ENCODE data around the gene COL19A1.

GRCh38 chr6:70051197-70052124 lies 185.1 kb downstream of the COL19A1 start:
- TF ChIP-seq, protein P1, sequence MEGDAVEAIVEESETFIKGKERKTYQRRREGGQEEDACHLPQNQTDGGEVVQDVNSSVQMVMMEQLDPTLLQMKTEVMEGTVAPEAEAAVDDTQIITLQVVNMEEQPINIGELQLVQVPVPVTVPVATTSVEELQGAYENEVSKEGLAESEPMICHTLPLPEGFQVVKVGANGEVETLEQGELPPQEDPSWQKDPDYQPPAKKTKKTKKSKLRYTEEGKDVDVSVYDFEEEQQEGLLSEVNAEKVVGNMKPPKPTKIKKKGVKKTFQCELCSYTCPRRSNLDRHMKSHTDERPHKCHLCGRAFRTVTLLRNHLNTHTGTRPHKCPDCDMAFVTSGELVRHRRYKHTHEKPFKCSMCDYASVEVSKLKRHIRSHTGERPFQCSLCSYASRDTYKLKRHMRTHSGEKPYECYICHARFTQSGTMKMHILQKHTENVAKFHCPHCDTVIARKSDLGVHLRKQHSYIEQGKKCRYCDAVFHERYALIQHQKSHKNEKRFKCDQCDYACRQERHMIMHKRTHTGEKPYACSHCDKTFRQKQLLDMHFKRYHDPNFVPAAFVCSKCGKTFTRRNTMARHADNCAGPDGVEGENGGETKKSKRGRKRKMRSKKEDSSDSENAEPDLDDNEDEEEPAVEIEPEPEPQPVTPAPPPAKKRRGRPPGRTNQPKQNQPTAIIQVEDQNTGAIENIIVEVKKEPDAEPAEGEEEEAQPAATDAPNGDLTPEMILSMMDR (IDR thresholded peaks at IDR 0.05) = no peak
- TF ChIP-seq POLR2A (IDR thresholded peaks at IDR 0.05) = no peak
